Nephron progenitor cell (in vitro differentiated cells): Measurements from ENCODE around the gene SLC12A3.

Experiments used
- DNase-seq: peaks from one replicate; pipeline ENCODE4 v3.0.0; 2021
- H3K27ac Mint-ChIP-seq: 2 replicates; pipeline ENCODE4 v1.8.0; 2021; ENCODE audit warnings: mild to moderate bottlenecking, moderate library complexity, mixed read lengths
- H3K27me3 Mint-ChIP-seq: 2 replicates; pipeline ENCODE4 v1.8.0; 2021; ENCODE audit warnings: mild to moderate bottlenecking, low read depth, mixed read lengths; ENCODE audit not compliant: poor library complexity
- H3K36me3 Mint-ChIP-seq: 2 replicates; pipeline ENCODE4 v1.8.0; 2021; ENCODE audit warnings: low read depth, mixed read lengths
- H3K4me1 Mint-ChIP-seq: 2 replicates; pipeline ENCODE4 v1.8.0; 2021; ENCODE audit warnings: mixed read lengths
- H3K4me3 Mint-ChIP-seq: 2 replicates; pipeline ENCODE4 v1.8.0; 2021; ENCODE audit warnings: mild to moderate bottlenecking, moderate library complexity, mixed read lengths
- H3K9me3 Mint-ChIP-seq: 2 replicates; pipeline ENCODE4 v1.8.0; 2021; ENCODE audit warnings: mild to moderate bottlenecking, moderate library complexity, mixed read lengths
- CTCF ChIP-seq: fragments of 200-600 bp; sonication (generic); IDR thresholded peaks from 2 replicates; pipeline ENCODE4 v1.5.0; 2021; ENCODE audit warnings: antibody characterized with exemption

SLC12A3 gene

GRCh38 chr16:56855201-56855600 lies 9.8 kb upstream of the SLC12A3 start:
- Mint-ChIP-seq H3K9me3 (no peaks in the 10 kb centered on the region), H3K4me3 (no peak overlapping the region), H3K27me3 (no peaks in the 10 kb centered on the region), H3K27ac (no peak overlapping the region), H3K36me3 (no peaks in the 10 kb centered on the region), H3K4me1 (peaks cover 28% of the 10 kb centered on the region)
- DNase-seq, result no peak
- no peak for TF ChIP-seq CTCF

- H3K27me3 Mint-ChIP-seq, result no peaks in the 10 kb centered on the region
- no peak overlapping the region for H3K4me3 Mint-ChIP-seq
- no peaks in the 10 kb centered on the region for H3K36me3 Mint-ChIP-seq
- no peak for TF ChIP-seq CTCF
- no peak for DNase-seq
- H3K27ac Mint-ChIP-seq, result peak overlapping the region; percentile 81
- peaks cover 27% of the 10 kb centered on the region for H3K4me1 Mint-ChIP-seq
- H3K9me3 Mint-ChIP-seq, result no peaks in the 10 kb centered on the region
Measured at GRCh38 chr16:56855946-56856345, 9.1 kb upstream of the SLC12A3 start.

GRCh38 chr16:56856876-56857447 lies 8.0 kb upstream of the SLC12A3 start:
- TF ChIP-seq CTCF, result no peak
- Mint-ChIP-seq H3K27ac (no peak overlapping the region), H3K36me3 (no peaks in the 10 kb centered on the region), H3K9me3 (no peaks in the 10 kb centered on the region), H3K4me3 (no peak overlapping the region), H3K27me3 (no peaks in the 10 kb centered on the region), H3K4me1 (peaks cover 33% of the 10 kb centered on the region)
- DNase-seq, result no peak

GRCh38 chr16:56858374-56858773 lies 6.6 kb upstream of the SLC12A3 start:
- no peak for DNase-seq

GRCh38 chr16:56859636-56860035 lies 5.4 kb upstream of the SLC12A3 start:
- TF ChIP-seq CTCF, result no peak
- no peak for DNase-seq
- Mint-ChIP-seq H3K27me3 (peaks cover 3% of the 10 kb centered on the region), H3K9me3 (no peaks in the 10 kb centered on the region), H3K27ac (no peak overlapping the region), H3K4me3 (no peak overlapping the region), H3K4me1 (peaks cover 46% of the 10 kb centered on the region), H3K36me3 (no peaks in the 10 kb centered on the region)

More at GRCh38 chr16:56858374-56858773, 6.6 kb upstream of the SLC12A3 start:
- Mint-ChIP-seq H3K9me3 (no peaks in the 10 kb centered on the region), H3K27me3 (no peaks in the 10 kb centered on the region), H3K27ac (no peak overlapping the region), H3K36me3 (no peaks in the 10 kb centered on the region), H3K4me3 (no peak overlapping the region), H3K4me1 (peaks cover 43% of the 10 kb centered on the region)
- no peak for TF ChIP-seq CTCF

GRCh38 chr16:56860226-56861020 lies 4.6 kb upstream of the SLC12A3 start:
- H3K27me3 Mint-ChIP-seq, result peaks cover 5% of the 10 kb centered on the region
- no peak for DNase-seq
- no peak overlapping the region for H3K4me3 Mint-ChIP-seq
- peak overlapping the region; percentile 92 for H3K27ac Mint-ChIP-seq
- TF ChIP-seq CTCF, result no peak
- no peaks in the 10 kb centered on the region for H3K36me3 Mint-ChIP-seq
- no peaks in the 10 kb centered on the region for H3K9me3 Mint-ChIP-seq
- H3K4me1 Mint-ChIP-seq, result peaks cover 53% of the 10 kb centered on the region
